ENCODE results near the gene TACO1. TPM values are rescaled to one million over a fixed set of nuclear protein-coding genes. Genes with fewer than 3 reads are reported as not detected.

TACO1 gene
- total and polyA plus RNA-seq, 2 donors from 2014 or later, result 18.4 to 80.1 TPM

DNA sequence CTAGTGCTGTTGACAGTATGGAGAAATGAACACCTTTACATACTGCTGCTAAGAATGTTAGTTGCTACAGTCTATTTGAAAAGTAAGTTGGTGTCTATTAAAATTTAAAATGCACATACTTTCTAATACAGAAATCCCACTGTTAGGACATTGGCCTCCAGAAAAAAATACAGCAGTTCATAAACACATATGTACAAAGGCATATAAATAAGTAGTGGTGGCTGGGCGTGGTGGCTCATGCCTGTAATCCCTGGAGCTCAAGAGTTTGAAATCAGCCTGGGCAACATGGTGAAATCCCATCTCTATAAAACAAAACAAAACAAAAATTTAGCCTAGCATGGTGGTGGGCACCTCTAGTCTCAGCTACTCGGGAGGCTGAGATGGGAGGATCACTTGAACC is 37.4 kb upstream of the TACO1 start:
- H3K9ac ChIP-seq (ENCODE audit: low read length in 3 of 3), result no peak overlapping the region
- intact Hi-C loops (cut with DNase I), result no loop called here
- TF ChIP-seq, protein P1, sequence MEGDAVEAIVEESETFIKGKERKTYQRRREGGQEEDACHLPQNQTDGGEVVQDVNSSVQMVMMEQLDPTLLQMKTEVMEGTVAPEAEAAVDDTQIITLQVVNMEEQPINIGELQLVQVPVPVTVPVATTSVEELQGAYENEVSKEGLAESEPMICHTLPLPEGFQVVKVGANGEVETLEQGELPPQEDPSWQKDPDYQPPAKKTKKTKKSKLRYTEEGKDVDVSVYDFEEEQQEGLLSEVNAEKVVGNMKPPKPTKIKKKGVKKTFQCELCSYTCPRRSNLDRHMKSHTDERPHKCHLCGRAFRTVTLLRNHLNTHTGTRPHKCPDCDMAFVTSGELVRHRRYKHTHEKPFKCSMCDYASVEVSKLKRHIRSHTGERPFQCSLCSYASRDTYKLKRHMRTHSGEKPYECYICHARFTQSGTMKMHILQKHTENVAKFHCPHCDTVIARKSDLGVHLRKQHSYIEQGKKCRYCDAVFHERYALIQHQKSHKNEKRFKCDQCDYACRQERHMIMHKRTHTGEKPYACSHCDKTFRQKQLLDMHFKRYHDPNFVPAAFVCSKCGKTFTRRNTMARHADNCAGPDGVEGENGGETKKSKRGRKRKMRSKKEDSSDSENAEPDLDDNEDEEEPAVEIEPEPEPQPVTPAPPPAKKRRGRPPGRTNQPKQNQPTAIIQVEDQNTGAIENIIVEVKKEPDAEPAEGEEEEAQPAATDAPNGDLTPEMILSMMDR (IDR thresholded peaks at IDR 0.05; ENCODE audit: borderline replicate concordance, extremely low read depth, insufficient read depth), result no peak
- DNase-seq (no peak), FAIRE-seq (no peak)
- no peaks in the 10 kb centered on the region for H3K36me3 ChIP-seq (ENCODE audit: control insufficient read depth in 2 of 3, insufficient read depth in 3 of 3, low read length in 3 of 3)
- no peaks in the 10 kb centered on the region for H3K27me3 ChIP-seq (ENCODE audit: control insufficient read depth, insufficient read depth, low read length)
- no peak overlapping the region for H3K27ac ChIP-seq (ENCODE audit: low read depth in 2 of 2, low read length in 2 of 2)
- H3K9me3 ChIP-seq (ENCODE audit: control insufficient read depth in 2 of 3, insufficient read depth in 1 of 3, low read length in 3 of 3), result no peaks in the 10 kb centered on the region
- H3K4me3 ChIP-seq (ENCODE audit: low read length in 3 of 3), result no peak overlapping the region
- no peaks in the 10 kb centered on the region for H3K4me1 ChIP-seq (ENCODE audit: control insufficient read depth in 2 of 3, insufficient read depth in 2 of 3, low read depth in 1 of 3, low read length in 3 of 3)

DNA sequence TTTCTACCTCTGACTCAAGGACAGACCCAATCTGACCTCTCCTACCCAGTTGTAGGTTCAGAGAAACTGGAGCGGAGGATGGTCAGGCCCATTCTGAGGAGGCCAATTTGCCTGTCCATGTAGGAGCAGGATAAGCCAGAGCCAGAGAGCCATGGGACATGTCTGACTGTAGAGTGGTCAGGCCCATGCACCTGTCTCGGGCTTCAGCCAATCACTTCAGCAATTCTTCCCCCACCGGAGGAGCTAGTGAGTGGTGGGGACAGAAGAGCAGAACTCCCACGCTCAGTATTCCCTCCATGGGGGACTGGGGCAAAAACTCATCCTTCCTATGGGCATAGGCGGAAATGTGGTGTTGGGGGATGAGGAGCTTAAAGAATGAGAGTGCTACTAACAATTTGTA is 36.1 kb upstream of the TACO1 start:
- Histone ChIP-seq H3K36me3 (ENCODE audit: control insufficient read depth in 2 of 3, insufficient read depth in 3 of 3, low read length in 3 of 3) (no peaks in the 10 kb centered on the region), H3K9me3 (ENCODE audit: control insufficient read depth in 2 of 3, insufficient read depth in 1 of 3, low read length in 3 of 3) (no peaks in the 10 kb centered on the region), H3K9ac (ENCODE audit: low read length in 3 of 3) (no peak overlapping the region), H3K4me1 (ENCODE audit: control insufficient read depth in 2 of 3, insufficient read depth in 2 of 3, low read depth in 1 of 3, low read length in 3 of 3) (no peaks in the 10 kb centered on the region), H3K27ac (ENCODE audit: low read depth in 2 of 2, low read length in 2 of 2) (no peak overlapping the region), H3K4me3 (ENCODE audit: low read length in 3 of 3) (no peak overlapping the region), H3K27me3 (ENCODE audit: control insufficient read depth, insufficient read depth, low read length) (no peaks in the 10 kb centered on the region)
- intact Hi-C loops (cut with DNase I), result no loop called here
- TF ChIP-seq, protein P1 (IDR thresholded peaks at IDR 0.05; ENCODE audit: borderline replicate concordance, extremely low read depth, insufficient read depth), result no peak
- FAIRE-seq, result no peak
- DNase-seq, result no peak

DNA sequence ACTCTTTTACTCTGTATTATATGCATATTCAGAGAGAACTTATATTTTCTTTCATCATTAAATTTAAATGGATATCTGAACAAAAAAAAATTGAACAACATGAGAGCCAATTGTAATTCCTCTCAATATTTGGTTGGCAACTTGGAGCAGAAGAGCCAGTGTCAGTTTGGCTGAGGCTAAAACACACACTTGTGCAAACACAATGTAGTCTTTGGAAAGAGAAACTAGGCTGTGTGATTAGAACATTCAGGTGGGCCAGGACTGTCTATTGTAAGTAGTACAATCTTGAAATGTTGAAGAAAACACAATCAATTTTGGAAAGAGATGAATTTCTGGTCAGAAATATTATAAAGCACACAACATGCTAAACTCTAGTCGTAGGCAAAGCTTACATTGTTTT is 33.5 kb upstream of the TACO1 start:
- TF ChIP-seq, protein P1 (IDR thresholded peaks at IDR 0.05; ENCODE audit: borderline replicate concordance, extremely low read depth, insufficient read depth), result no peak
- FAIRE-seq (no peak), DNase-seq (no peak)
- Histone ChIP-seq H3K9ac (ENCODE audit: low read length in 3 of 3) (no peak overlapping the region), H3K27ac (ENCODE audit: low read depth in 2 of 2, low read length in 2 of 2) (no peak overlapping the region), H3K4me1 (ENCODE audit: control insufficient read depth in 2 of 3, insufficient read depth in 2 of 3, low read depth in 1 of 3, low read length in 3 of 3) (no peaks in the 10 kb centered on the region), H3K9me3 (ENCODE audit: control insufficient read depth in 2 of 3, insufficient read depth in 1 of 3, low read length in 3 of 3) (no peaks in the 10 kb centered on the region), H3K36me3 (ENCODE audit: control insufficient read depth in 2 of 3, insufficient read depth in 3 of 3, low read length in 3 of 3) (no peaks in the 10 kb centered on the region), H3K4me3 (ENCODE audit: low read length in 3 of 3) (no peak overlapping the region), H3K27me3 (ENCODE audit: control insufficient read depth, insufficient read depth, low read length) (no peaks in the 10 kb centered on the region)
- intact Hi-C loops (cut with DNase I), result no loop called here

DNA sequence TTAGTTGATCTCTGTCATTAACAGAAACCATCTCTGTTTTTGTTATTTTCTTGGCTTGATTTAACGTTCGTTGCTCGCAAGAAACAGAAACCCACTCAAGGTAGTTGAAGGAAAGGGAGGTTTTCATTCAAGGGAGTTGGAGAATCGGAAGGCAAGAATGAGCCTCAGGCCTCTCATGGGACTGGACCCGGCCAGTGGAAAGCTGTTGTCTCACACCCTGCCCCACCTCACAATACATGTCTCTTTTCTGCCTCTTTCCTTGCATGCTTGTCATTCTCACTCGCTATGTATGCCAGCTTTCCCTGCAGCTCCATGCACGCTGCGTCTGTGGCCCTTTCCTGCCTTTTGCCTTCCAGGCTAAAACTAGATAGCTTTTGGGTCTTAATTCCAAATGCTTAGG is 32.1 kb upstream of the TACO1 start:
- DNase-seq (no peak), FAIRE-seq (no peak)
- TF ChIP-seq, protein P1 (IDR thresholded peaks at IDR 0.05; ENCODE audit: borderline replicate concordance, extremely low read depth, insufficient read depth), result no peak
- Histone ChIP-seq H3K4me1 (ENCODE audit: control insufficient read depth in 2 of 3, insufficient read depth in 2 of 3, low read depth in 1 of 3, low read length in 3 of 3) (no peaks in the 10 kb centered on the region), H3K27ac (ENCODE audit: low read depth in 2 of 2, low read length in 2 of 2) (no peak overlapping the region), H3K27me3 (ENCODE audit: control insufficient read depth, insufficient read depth, low read length) (no peaks in the 10 kb centered on the region), H3K9ac (ENCODE audit: low read length in 3 of 3) (no peak overlapping the region), H3K9me3 (ENCODE audit: control insufficient read depth in 2 of 3, insufficient read depth in 1 of 3, low read length in 3 of 3) (no peaks in the 10 kb centered on the region), H3K36me3 (ENCODE audit: control insufficient read depth in 2 of 3, insufficient read depth in 3 of 3, low read length in 3 of 3) (no peaks in the 10 kb centered on the region), H3K4me3 (ENCODE audit: low read length in 3 of 3) (no peak overlapping the region)
- intact Hi-C loops (cut with DNase I), result no loop called here
